ENCODE data around the gene LARP6. TPM values are rescaled to one million over a fixed set of nuclear protein-coding genes. Genes with fewer than 3 reads are reported as not detected.
A peak's percentile ranks its signal among the peaks of the same experiment; 100 is the strongest.

Gene LARP6
- total RNA-seq (2014; rRNA removed; shearing (Covaris generic)) (19.7 and 22.4 TPM in 2 replicates), polyA plus RNA-seq (2016; fragmentation: Nextera tagmentation; extraction: Ambion mirVana) (18.0 and 20.0 TPM in 2 replicates)
- long read RNA-seq, full-length matches to known transcripts = 39 of 42 reads
- long read RNA-seq, partial matches to known transcripts = 0 of 42 reads
- long read RNA-seq, other reads (novel, unspliced or antisense) = 3 of 42 reads

GRCh38 chr15:70853973-70854665, at the start of gene LARP6:
LARP6 (minus strand) TSS chr15:70854157; CDS start chr15:70854088, 69 bp downstream.
- H3K4me3 Mint-ChIP-seq = peak within 1 kb of the TSS; percentile 92
- peaks cover 10% of the 10 kb centered on the region for H3K27me3 ChIP-seq (ENCODE audit: insufficient read depth)
- TF ChIP-seq, protein P1, sequence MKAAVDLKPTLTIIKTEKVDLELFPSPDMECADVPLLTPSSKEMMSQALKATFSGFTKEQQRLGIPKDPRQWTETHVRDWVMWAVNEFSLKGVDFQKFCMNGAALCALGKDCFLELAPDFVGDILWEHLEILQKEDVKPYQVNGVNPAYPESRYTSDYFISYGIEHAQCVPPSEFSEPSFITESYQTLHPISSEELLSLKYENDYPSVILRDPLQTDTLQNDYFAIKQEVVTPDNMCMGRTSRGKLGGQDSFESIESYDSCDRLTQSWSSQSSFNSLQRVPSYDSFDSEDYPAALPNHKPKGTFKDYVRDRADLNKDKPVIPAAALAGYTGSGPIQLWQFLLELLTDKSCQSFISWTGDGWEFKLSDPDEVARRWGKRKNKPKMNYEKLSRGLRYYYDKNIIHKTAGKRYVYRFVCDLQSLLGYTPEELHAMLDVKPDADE (IDR thresholded peaks at IDR 0.05) = no peak
- peak; percentile 80 for TF ChIP-seq POLR2AphosphoS5 (IDR thresholded peaks at IDR 0.05; ENCODE audit: low read depth)
- no peak for TF ChIP-seq ZNF462 (CRISPR knock-in tag; IDR thresholded peaks at IDR 0.05)
- no peak for TF ChIP-seq REST (IDR thresholded peaks at IDR 0.05; ENCODE audit: unreplicated experiment)
- TF ChIP-seq EZH2 (IDR thresholded peaks at IDR 0.05; ENCODE audit: low read depth, unreplicated experiment) = no peak
- H3F3A ChIP-seq (replicated peaks; ENCODE audit: low read depth) = 0 out of 2 replicates have a peak, but pooled peaks cover 9% of the 10 kb centered on the region
- H3K4me1 Mint-ChIP-seq = peaks cover 20% of the 10 kb centered on the region
- H3K79me2 ChIP-seq (replicated peaks; ENCODE audit: insufficient read depth) = peaks cover 7% of the 10 kb centered on the region; the same call in 1 of the 2 replicates
- H4K20me1 ChIP-seq (replicated peaks; ENCODE audit: insufficient read depth) = no peaks in the 10 kb centered on the region; the same call in 1 of the 2 replicates
- H3K27me3 Mint-ChIP-seq (ENCODE audit: insufficient read depth, low read depth, poor library complexity) = peaks cover 8% of the 10 kb centered on the region
- no peaks in the 10 kb centered on the region for H3K9me2 ChIP-seq (ENCODE audit: insufficient read depth)
- H3K4me1 ChIP-seq (ENCODE audit: insufficient read depth) = peaks cover 8% of the 10 kb centered on the region
- peak within 1 kb of the TSS; percentile 79 for H3K27ac Mint-ChIP-seq
- H3K36me3 ChIP-seq (ENCODE audit: insufficient read depth) = no peaks in the 10 kb centered on the region
- peak within 1 kb of the TSS; percentile 87 for H3K4me3 ChIP-seq
- peak within 1 kb of the TSS; percentile 98 for H3K4me2 ChIP-seq
- peaks cover 14% of the 10 kb centered on the region for H3K36me3 Mint-ChIP-seq (ENCODE audit: low read depth)
- H3K9me3 Mint-ChIP-seq = 0 out of 3 replicates have a peak, but pooled peaks cover 3% of the 10 kb centered on the region
- DNase-seq (ENCODE audit: low spot score) = peak; percentile 72
- ATAC-seq = peak; percentile 77
- H3K27ac ChIP-seq (ENCODE audit: low read depth) = peak within 1 kb of the TSS; percentile 82
- H2AFZ ChIP-seq = peak within 1 kb of the TSS; percentile 99

Data from GM23338 (cell line).